B cell (primary cell): ENCODE data around the gene IPO4. TPM values are rescaled to one million over a fixed set of nuclear protein-coding genes. Genes with fewer than 3 reads are reported as not detected.

Experiments used
- ATAC-seq: fragments of 200-7000 bp; cut with Tn5 transposase; one replicate; pipeline ENCODE4 v1.10.0; 2021; ENCODE audit warnings: low read depth, mild to moderate bottlenecking, moderate number of reproducible peaks, moderate library complexity
- CTCF ChIA-PET: fragments of 350-600 bp; sonication (Branson Sonifier 250); formaldehyde crosslinking; loops from one replicate; lab custom pipeline; 2021; ENCODE audit warnings: antibody characterized with exemption, inconsistent platforms; lab: Charles Lee
- POLR2A ChIA-PET: fragments of 350-600 bp; sonication (Branson Sonifier 250); formaldehyde crosslinking; loops from one replicate; lab custom pipeline; 2021; ENCODE audit warnings: antibody characterized with exemption; lab: Charles Lee
- DNase-seq: peaks from one replicate; pipeline ENCODE4 v3.0.0; 2013
- H2AFZ ChIP-seq: 2 replicates; pipeline ENCODE4 v1.6.1; 2012; ENCODE audit warnings: mild to moderate bottlenecking, low read depth, low read length; ENCODE audit not compliant: insufficient read depth, poor library complexity, severe bottlenecking
- H3K27ac ChIP-seq, 2 donors: 1 replicate in 1 of 2; 2 replicates in 1 of 2; pipeline ENCODE4 v1.5.1; 2012 to 2013; ENCODE audit warnings: low read length in 2 of 2, mild to moderate bottlenecking in 2 of 2, moderate library complexity in 1 of 2
- H3K27me3 ChIP-seq, 4 experiments: fragments of 200-600 bp in 1 of 4; sonication (generic) in 1 of 4; replicated peaks in 1 of 4; 1 replicate in 2 of 4; 2 replicates in 2 of 4; pipeline versions ENCODE4 v1.6.1 to v1.7.0; 2013 to 2016; ENCODE audit warnings: low read length in 3 of 4, mild to moderate bottlenecking in 2 of 4, mixed read lengths in 1 of 4, moderate library complexity in 1 of 4; ENCODE audit not compliant: insufficient read depth in 4 of 4, control insufficient read depth in 3 of 4; ENCODE audit errors: control extremely low read depth in 1 of 4
- H3K36me3 ChIP-seq, 2 experiments: replicated peaks in 1 of 2; 1 replicate in 1 of 2; 2 replicates in 1 of 2; pipeline versions ENCODE4 v1.6.1 to v1.7.1; 2013; ENCODE audit warnings: low read length in 1 of 2; ENCODE audit not compliant: insufficient read depth in 2 of 2, control insufficient read depth in 1 of 2; ENCODE audit errors: control extremely low read depth in 1 of 2, extremely low read depth in 1 of 2
- H3K4me1 ChIP-seq, 2 donors: fragments of 200-600 bp in 1 of 2; sonication (generic) in 1 of 2; 1 replicate in 1 of 2; 2 replicates in 1 of 2; pipeline versions ENCODE4 v1.5.1 to v1.6.1; 2013 to 2017; ENCODE audit warnings: low read length in 2 of 2; ENCODE audit not compliant: control insufficient read depth in 2 of 2, insufficient read depth in 2 of 2
- H3K4me2 ChIP-seq: replicated peaks from 2 replicates; pipeline ENCODE3; 2012; ENCODE audit warnings: mild to moderate bottlenecking, low read depth, low read length; ENCODE audit not compliant: poor library complexity, severe bottlenecking
- H3K4me3 ChIP-seq, 5 experiments: fragments of 200-600 bp in 1 of 5; sonication (generic) in 1 of 5; 1 replicate in 3 of 5; 2 replicates in 2 of 5; pipeline versions ENCODE4 v1.5.1 to v1.7.0; 2011 to 2016; ENCODE audit warnings: low read length in 4 of 5, mild to moderate bottlenecking in 4 of 5, low read depth in 2 of 5, control low read depth in 1 of 5, moderate library complexity in 1 of 5; ENCODE audit not compliant: insufficient read depth in 1 of 5; ENCODE audit errors: control extremely low read depth in 1 of 5, extremely low read depth in 1 of 5
- H3K79me2 ChIP-seq: fragments of 200-600 bp; sonication (generic); one replicate; pipeline ENCODE4 v1.6.0; 2016; ENCODE audit warnings: low read length; ENCODE audit not compliant: control insufficient read depth, insufficient read depth
- H3K9ac ChIP-seq: fragments of 200-600 bp; sonication (generic); 2 replicates; pipeline ENCODE4 v1.6.1; 2017; ENCODE audit warnings: mild to moderate bottlenecking, low read length, moderate library complexity
- H3K9me3 ChIP-seq, 3 donors: one replicate each; pipeline versions ENCODE4 v1.6.1 to v1.7.1; 2013; ENCODE audit warnings: low read length in 2 of 3; ENCODE audit not compliant: control insufficient read depth in 2 of 3, insufficient read depth in 1 of 3; ENCODE audit errors: control extremely low read depth in 1 of 3
- H4K20me1 ChIP-seq: 2 replicates; pipeline ENCODE4 v1.6.0; 2012; ENCODE audit warnings: mild to moderate bottlenecking, low read length; ENCODE audit not compliant: insufficient read depth, control insufficient read depth, poor library complexity, severe bottlenecking
- H3K27ac Mint-ChIP-seq: one replicate; pipeline ENCODE4 v1.8.0; 2021; ENCODE audit warnings: mixed read lengths
- H3K27me3 Mint-ChIP-seq: one replicate; pipeline ENCODE4 v1.8.0; 2021; ENCODE audit warnings: mixed read lengths
- H3K4me1 Mint-ChIP-seq: one replicate; pipeline ENCODE4 v1.8.0; 2021; ENCODE audit warnings: mixed read lengths
- H3K4me3 Mint-ChIP-seq: one replicate; pipeline ENCODE4 v1.8.0; 2021; ENCODE audit warnings: mixed read lengths
- H3K9me3 Mint-ChIP-seq: one replicate; pipeline ENCODE4 v1.8.0; 2022; ENCODE audit warnings: mixed read lengths; ENCODE audit not compliant: insufficient read depth
- EZH2 ChIP-seq: IDR thresholded peaks from 2 replicates; pipeline ENCODE4 v1.6.1; 2012; ENCODE audit warnings: borderline replicate concordance, low read depth, mild to moderate bottlenecking, moderate library complexity, low read length; ENCODE audit not compliant: insufficient read depth, poor library complexity, severe bottlenecking
- WGBS: methylation state at CpG from one replicate; pipeline ENCODE4 v1.1.5; 2013; ENCODE audit warnings: missing lambda C conversion rate; ENCODE audit not compliant: insufficient coverage; 5-methylcytosine and 5-hydroxymethylcytosine counted together
- intact Hi-C: fragments of 100-400 bp; cut with micrococcal nuclease; formaldehyde crosslinking; loops from one replicate; pipeline ENCODE4 v1.10.0; 2022
- polyA plus RNA-seq: library from polyadenylated mRNA; depleted of rRNA; stranded (reverse); fragments of >200 nt; gene quantifications from 2 replicates; pipeline ENCODE4 v1.2.3, GENCODE V29; 2012
- small RNA-seq: library from RNA; depleted of rRNA; stranded (forward); fragments of <200 nt; gene quantifications from one replicate; pipeline ENCODE3, GENCODE V24; 2012; ENCODE audit warnings: low replicate concordance, low read depth; ENCODE audit not compliant: insufficient read length
- total RNA-seq, 2 donors: library from RNA; stranded (reverse); fragments of 120-200 nt in 1 of 2; gene quantifications; 1 replicate in 1 of 2; 2 replicates in 1 of 2; pipeline versions ENCODE4 v1.2.3 to v1.2.4, GENCODE V29; 2013 to 2022
- TF ChIP-seq, protein P1 (sequence below): fragments of 200-600 bp; IDR thresholded peaks from one replicate; pipeline ENCODE4 v1.8.0; 2022; ENCODE audit warnings: antibody characterized with exemption, mild to moderate bottlenecking

The IPO4 gene
- total and polyA plus RNA-seq, 2 donors (not counting 1 experiment from before 2014, with no cell fraction given): 28.3 to 35.0 TPM

- no peaks in the 10 kb centered on the region for H3K27me3 Mint-ChIP-seq
- ChIA-PET CTCF (no interaction called here), POLR2A (no interaction called here)
- Histone ChIP-seq H3K79me2 (peaks cover 9% of the 10 kb centered on the region), H3K27me3 (no peaks in the 10 kb centered on the region), H3K9me3 (no peaks in the 10 kb centered on the region), H4K20me1 (no peaks in the 10 kb centered on the region), H3K27ac (no peak within 1 kb of the TSS), H3K9ac (no peak within 1 kb of the TSS), H3K4me2 (no peak within 1 kb of the TSS), H3K4me3 (no peak within 1 kb of the TSS), H2AFZ (no peak within 1 kb of the TSS), H3K4me1 (peaks cover 22 to 23% of the 10 kb centered on the region in 2 donors), H3K36me3 (no peaks in the 10 kb centered on the region)
- TF ChIP-seq EZH2: no peak
- TF ChIP-seq, protein P1, sequence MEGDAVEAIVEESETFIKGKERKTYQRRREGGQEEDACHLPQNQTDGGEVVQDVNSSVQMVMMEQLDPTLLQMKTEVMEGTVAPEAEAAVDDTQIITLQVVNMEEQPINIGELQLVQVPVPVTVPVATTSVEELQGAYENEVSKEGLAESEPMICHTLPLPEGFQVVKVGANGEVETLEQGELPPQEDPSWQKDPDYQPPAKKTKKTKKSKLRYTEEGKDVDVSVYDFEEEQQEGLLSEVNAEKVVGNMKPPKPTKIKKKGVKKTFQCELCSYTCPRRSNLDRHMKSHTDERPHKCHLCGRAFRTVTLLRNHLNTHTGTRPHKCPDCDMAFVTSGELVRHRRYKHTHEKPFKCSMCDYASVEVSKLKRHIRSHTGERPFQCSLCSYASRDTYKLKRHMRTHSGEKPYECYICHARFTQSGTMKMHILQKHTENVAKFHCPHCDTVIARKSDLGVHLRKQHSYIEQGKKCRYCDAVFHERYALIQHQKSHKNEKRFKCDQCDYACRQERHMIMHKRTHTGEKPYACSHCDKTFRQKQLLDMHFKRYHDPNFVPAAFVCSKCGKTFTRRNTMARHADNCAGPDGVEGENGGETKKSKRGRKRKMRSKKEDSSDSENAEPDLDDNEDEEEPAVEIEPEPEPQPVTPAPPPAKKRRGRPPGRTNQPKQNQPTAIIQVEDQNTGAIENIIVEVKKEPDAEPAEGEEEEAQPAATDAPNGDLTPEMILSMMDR: no peak
- H3K9me3 Mint-ChIP-seq: no peaks in the 10 kb centered on the region
- H3K27ac Mint-ChIP-seq: no peak within 1 kb of the TSS
- DNase-seq (no peak), ATAC-seq (no peak)
- no peak within 1 kb of the TSS for H3K4me3 Mint-ChIP-seq
- intact Hi-C loops: no loop called here
- H3K4me1 Mint-ChIP-seq: peaks cover 24% of the 10 kb centered on the region
- WGBS: 94% methylated on average over 5 of the region's 5 CpGs
These were observed 58.3 kb downstream of the IPO4 start, which contains the start of gene FITM1 for GRCh38 chr14:24130380-24130716. Gene FITM1 (plus strand): TSS chr14:24130659. CDS start chr14:24131564, 905 bp downstream.

Small RNAs within 50 kb of the gene (small RNA-seq; reads per million reads assigned to genes)
- gene AL136295.4: not detected
- not detected for gene CHMP4A
- gene IPO4: not detected
- gene IRF9: not detected
- gene MDP1: not detected
- gene RNA5SP383: not detected

Other genes starting within 250 kb of the IPO4 start
Only the 30 nearest of the 34 such genes appear.
- 16.3 and 16.8 TPM in 2 replicates for gene DHRS4L2, start 199.9 kb downstream of the IPO4 start, total RNA-seq
- 8.0 and 11.2 TPM in 2 replicates for gene DHRS4L2, start 199.9 kb downstream of the IPO4 start, polyA plus RNA-seq
- gene CARMIL3, start 136.8 kb downstream of the IPO4 start, total RNA-seq: 1.0 and 1.4 TPM in 2 replicates
- 2.8 and 7.2 TPM in 2 replicates for gene CARMIL3, start 136.8 kb downstream of the IPO4 start, polyA plus RNA-seq
- gene CPNE6, start 117.3 kb downstream of the IPO4 start, total RNA-seq: not detected in 2 replicates
- 0.10 TPM in 1 of 2 replicates, not detected in the other for gene CPNE6, start 117.3 kb downstream of the IPO4 start, polyA plus RNA-seq
- gene PCK2, start 94.5 kb downstream of the IPO4 start, total RNA-seq: 34.1 and 40.4 TPM in 2 replicates
- gene PCK2, start 94.5 kb downstream of the IPO4 start, polyA plus RNA-seq: 43.6 and 58.4 TPM in 2 replicates
- gene DCAF11, start 74.0 kb downstream of the IPO4 start, total RNA-seq: 84.8 and 96.3 TPM in 2 replicates
- gene DCAF11, start 74.0 kb downstream of the IPO4 start, polyA plus RNA-seq: 64.5 and 66.7 TPM in 2 replicates
- gene NRL, start 73.9 kb downstream of the IPO4 start, total RNA-seq: 8.1 and 8.8 TPM in 2 replicates
- gene NRL, start 73.9 kb downstream of the IPO4 start, polyA plus RNA-seq: 4.8 and 7.0 TPM in 2 replicates
- 2.6 and 3.6 TPM in 2 replicates for gene FITM1, start 58.2 kb downstream of the IPO4 start, total RNA-seq
- 3.3 and 4.6 TPM in 2 replicates for gene FITM1, start 58.2 kb downstream of the IPO4 start, polyA plus RNA-seq
- gene PSME1, start 52.6 kb downstream of the IPO4 start, total RNA-seq: 227 and 237 TPM in 2 replicates
- gene PSME1, start 52.6 kb downstream of the IPO4 start, polyA plus RNA-seq: 257 and 295 TPM in 2 replicates
- 24.7 and 26.4 TPM in 2 replicates for gene EMC9, start 47.2 kb downstream of the IPO4 start, total RNA-seq
- 19.3 and 25.9 TPM in 2 replicates for gene EMC9, start 47.2 kb downstream of the IPO4 start, polyA plus RNA-seq
- 127 and 141 TPM in 2 replicates for gene PSME2, start 42.2 kb downstream of the IPO4 start, total RNA-seq
- gene PSME2, start 42.2 kb downstream of the IPO4 start, polyA plus RNA-seq: 126 and 137 TPM in 2 replicates
- 103 and 114 TPM in 2 replicates for gene RNF31, start 41.3 kb downstream of the IPO4 start, total RNA-seq
- 48.3 and 69.8 TPM in 2 replicates for gene RNF31, start 41.3 kb downstream of the IPO4 start, polyA plus RNA-seq
- gene IRF9, start 27.6 kb downstream of the IPO4 start, total RNA-seq: 243 and 269 TPM in 2 replicates
- 191 and 237 TPM in 2 replicates for gene IRF9, start 27.6 kb downstream of the IPO4 start, polyA plus RNA-seq
- 48.4 and 62.1 TPM in 2 replicates for gene REC8, start 16.7 kb downstream of the IPO4 start, total RNA-seq
- 34.0 and 39.5 TPM in 2 replicates for gene REC8, start 16.7 kb downstream of the IPO4 start, polyA plus RNA-seq
- gene TM9SF1, start 6.6 kb upstream of the IPO4 start, total RNA-seq: 24.5 and 33.9 TPM in 2 replicates
- 7.6 and 10.0 TPM in 2 replicates for gene TM9SF1, start 6.6 kb upstream of the IPO4 start, polyA plus RNA-seq
- 1.7 TPM in 2 replicates for gene TSSK4, start 16.9 kb upstream of the IPO4 start, total RNA-seq
- gene TSSK4, start 16.9 kb upstream of the IPO4 start, polyA plus RNA-seq: 0.14 and 0.45 TPM in 2 replicates
- 102 and 103 TPM in 2 replicates for gene CHMP4A, start 24.7 kb upstream of the IPO4 start, total RNA-seq
- gene CHMP4A, start 24.7 kb upstream of the IPO4 start, polyA plus RNA-seq: 91.2 and 95.1 TPM in 2 replicates
- 11.3 and 17.0 TPM in 2 replicates for gene MDP1, start 27.2 kb upstream of the IPO4 start, total RNA-seq
- gene MDP1, start 27.2 kb upstream of the IPO4 start, polyA plus RNA-seq: 22.6 and 28.1 TPM in 2 replicates
- gene NEDD8, start 43.6 kb upstream of the IPO4 start, total RNA-seq: 86.6 and 98.5 TPM in 2 replicates
- 86.7 and 104 TPM in 2 replicates for gene NEDD8, start 43.6 kb upstream of the IPO4 start, polyA plus RNA-seq
- gene GMPR2, start 44.1 kb upstream of the IPO4 start, total RNA-seq: 58.7 and 64.3 TPM in 2 replicates
- gene GMPR2, start 44.1 kb upstream of the IPO4 start, polyA plus RNA-seq: 33.3 and 39.7 TPM in 2 replicates
- gene TINF2, start 53.8 kb upstream of the IPO4 start, total RNA-seq: 165 and 169 TPM in 2 replicates
- 103 and 108 TPM in 2 replicates for gene TINF2, start 53.8 kb upstream of the IPO4 start, polyA plus RNA-seq
- gene TGM1, start 74.4 kb upstream of the IPO4 start, total RNA-seq: 11.4 and 11.9 TPM in 2 replicates
- 2.7 and 4.9 TPM in 2 replicates for gene TGM1, start 74.4 kb upstream of the IPO4 start, polyA plus RNA-seq
- 57.9 and 70.1 TPM in 2 replicates for gene RABGGTA, start 82.8 kb upstream of the IPO4 start, total RNA-seq
- 134 and 159 TPM in 2 replicates for gene RABGGTA, start 82.8 kb upstream of the IPO4 start, polyA plus RNA-seq
- 42.7 and 43.7 TPM in 2 replicates for gene DHRS1, start 111.0 kb upstream of the IPO4 start, total RNA-seq
- 69.9 and 76.9 TPM in 2 replicates for gene DHRS1, start 111.0 kb upstream of the IPO4 start, polyA plus RNA-seq
- gene NOP9, start 111.0 kb upstream of the IPO4 start, total RNA-seq: 22.6 and 24.5 TPM in 2 replicates
- gene NOP9, start 111.0 kb upstream of the IPO4 start, polyA plus RNA-seq: 9.7 and 13.7 TPM in 2 replicates
- gene CIDEB, start 119.2 kb upstream of the IPO4 start, total RNA-seq: 32.8 and 34.3 TPM in 2 replicates
- gene CIDEB, start 119.2 kb upstream of the IPO4 start, polyA plus RNA-seq: 17.9 and 26.2 TPM in 2 replicates
- gene LTB4R2, start 121.3 kb upstream of the IPO4 start, total RNA-seq: 10.1 and 11.7 TPM in 2 replicates
- 9.0 and 10.7 TPM in 2 replicates for gene LTB4R2, start 121.3 kb upstream of the IPO4 start, polyA plus RNA-seq
- 8.8 and 9.2 TPM in 2 replicates for gene LTB4R, start 122.7 kb upstream of the IPO4 start, total RNA-seq
- gene LTB4R, start 122.7 kb upstream of the IPO4 start, polyA plus RNA-seq: 15.7 and 19.1 TPM in 2 replicates
- 5.8 and 7.8 TPM in 2 replicates for gene ADCY4, start 146.3 kb upstream of the IPO4 start, total RNA-seq
- 2.3 and 3.4 TPM in 2 replicates for gene ADCY4, start 146.3 kb upstream of the IPO4 start, polyA plus RNA-seq
- gene RIPK3, start 151.2 kb upstream of the IPO4 start, total RNA-seq: 76.6 and 77.6 TPM in 2 replicates
- 58.5 and 65.5 TPM in 2 replicates for gene RIPK3, start 151.2 kb upstream of the IPO4 start, polyA plus RNA-seq
- 7.6 and 7.9 TPM in 2 replicates for gene NFATC4, start 179.4 kb upstream of the IPO4 start, total RNA-seq
- gene NFATC4, start 179.4 kb upstream of the IPO4 start, polyA plus RNA-seq: 3.1 and 3.7 TPM in 2 replicates